ENCODE data around the gene FCER2.

Gene FCER2

DNA sequence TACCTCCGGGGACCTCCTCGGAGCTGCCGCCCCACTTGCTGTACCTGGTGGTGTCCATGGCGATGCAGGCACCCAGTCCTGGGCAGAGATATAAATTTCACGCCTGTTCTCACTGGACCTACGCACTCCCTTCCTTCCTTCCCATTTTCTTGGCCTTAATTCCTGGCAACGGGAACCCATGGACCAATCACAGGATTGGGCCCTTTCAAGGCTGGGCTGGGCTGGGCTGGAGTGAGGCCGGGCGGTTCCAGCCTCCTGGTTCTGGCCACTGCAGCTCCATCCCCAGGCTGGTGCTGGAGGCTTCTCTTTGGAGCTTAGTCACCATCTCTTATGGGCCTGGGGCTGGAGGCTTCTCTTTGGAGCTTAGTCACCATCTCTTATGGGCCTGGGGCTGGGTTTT lies 30.1 kb upstream of the FCER2 start, which contains the start of gene CLEC4G:
Gene CLEC4G, minus strand, starts transcription at position 66 of the 400 bp plus-strand sequence. Its CDS starts 8 bp downstream, at position 58.
- DNase-seq = no peak

DNA sequence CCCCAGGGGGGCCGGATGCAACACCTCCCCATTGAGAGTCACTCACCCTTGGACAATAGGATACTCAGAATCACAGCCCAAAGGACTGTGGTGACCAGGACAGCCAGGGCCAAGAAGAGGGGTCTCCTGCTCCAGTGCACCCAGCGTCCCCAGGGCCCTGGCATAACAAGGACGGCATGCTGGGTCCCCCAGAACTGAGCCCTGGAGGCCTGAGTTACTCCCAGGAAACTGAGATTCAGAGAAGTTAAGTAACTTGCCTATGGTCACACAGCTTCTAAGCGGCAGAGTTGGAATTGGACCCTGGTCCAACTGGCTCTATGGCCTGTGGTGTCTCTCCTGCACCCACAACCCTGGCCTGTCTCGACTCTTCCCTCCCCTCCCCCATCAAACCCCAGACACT lies 29.7 kb upstream of the FCER2 start:
- no peak for DNase-seq

GRCh38 chr19:7731218-7731595 lies 29.3 kb upstream of the FCER2 start:
- no peak for DNase-seq

DNA sequence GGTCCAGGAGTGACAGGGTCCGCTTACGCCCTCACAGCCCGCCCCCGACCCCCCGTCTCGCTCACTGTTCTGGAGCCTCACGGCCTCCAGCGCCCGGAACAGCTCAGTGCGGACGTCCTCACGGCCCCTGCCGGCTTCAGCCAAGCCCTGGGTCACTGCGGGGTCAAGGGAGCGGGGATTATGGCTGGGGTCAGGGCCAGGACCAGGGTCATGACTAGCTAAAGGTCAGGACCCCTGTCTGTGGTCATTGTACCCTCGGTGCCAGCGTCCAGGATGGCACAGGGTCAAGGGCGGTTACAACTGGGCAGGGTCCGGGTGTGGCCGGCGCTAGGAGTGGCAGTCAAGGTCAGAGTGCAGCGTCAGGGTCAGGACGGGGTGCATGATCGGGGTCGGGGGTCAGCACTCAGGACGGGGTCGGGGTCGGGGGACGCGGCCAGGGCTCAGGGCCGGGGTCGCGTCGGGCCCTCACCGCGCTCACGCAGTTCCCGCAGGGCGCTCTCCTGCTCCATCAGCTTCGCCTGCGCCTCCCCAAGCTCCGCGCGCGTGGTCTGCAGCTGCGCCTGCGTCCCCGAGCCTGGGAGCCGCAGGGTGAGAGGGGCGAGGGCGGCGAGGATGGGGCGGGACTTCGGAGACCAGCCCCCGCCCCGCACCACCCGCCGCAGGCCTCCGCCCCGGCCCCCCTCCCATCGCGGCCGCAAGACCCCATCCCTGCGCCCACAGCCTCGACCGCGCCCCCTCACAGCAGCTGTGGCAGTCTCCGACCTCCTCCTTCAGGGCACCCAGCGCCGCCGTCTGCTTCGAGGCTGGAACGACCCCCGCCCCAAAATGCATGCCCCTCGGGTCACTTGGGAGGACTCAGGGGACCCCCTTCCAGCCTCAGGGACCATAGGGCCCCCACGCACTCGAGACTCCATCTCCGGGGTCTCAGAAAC lies 28.6 kb upstream of the FCER2 start:
- DNase-seq = no peak

DNA sequence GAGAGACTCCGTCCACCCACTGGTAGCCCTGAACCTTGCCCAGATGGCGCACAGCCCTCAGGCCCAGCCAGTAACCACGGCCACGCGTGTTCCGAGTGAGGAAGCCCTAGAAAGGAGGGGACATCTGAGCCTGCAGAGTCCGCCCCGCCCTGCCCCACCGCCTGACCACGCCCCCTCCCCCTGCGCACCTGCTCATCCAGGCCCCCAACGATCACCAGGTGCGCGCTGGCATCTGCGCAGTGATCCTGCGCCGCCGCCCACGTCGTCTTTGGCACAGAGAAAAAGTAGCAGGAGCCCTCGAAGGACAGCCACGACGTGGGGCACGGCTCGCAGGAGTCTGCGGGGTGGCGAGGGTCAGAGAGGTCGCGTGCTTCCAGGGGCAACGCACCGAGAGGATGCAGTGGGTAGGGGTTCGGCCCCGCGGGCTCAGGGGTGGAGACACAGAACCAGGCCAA lies 27.9 kb upstream of the FCER2 start:
- DNase-seq = no peak

DNA sequence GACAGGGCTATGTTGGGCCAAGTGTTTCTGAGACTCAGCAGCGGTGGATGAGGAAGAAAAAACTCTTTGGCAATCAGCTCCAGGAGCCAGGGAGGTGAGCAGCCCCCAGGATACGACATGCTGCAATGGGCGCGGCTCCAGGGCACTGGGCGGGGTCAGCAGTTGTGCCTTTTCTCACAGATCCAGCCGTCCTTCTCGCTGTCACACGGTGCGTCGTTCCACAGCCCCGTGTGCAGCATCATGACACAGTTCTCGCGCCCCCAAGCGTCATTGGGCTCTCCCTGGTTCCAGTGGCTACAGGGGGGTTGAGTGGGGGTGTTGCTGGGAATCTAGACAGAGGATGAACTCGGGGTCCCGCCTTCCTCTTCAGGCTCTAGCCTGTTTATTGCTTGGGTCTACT lies 27.3 kb upstream of the FCER2 start:
- DNase-seq = no peak

GRCh38 chr19:7725791-7726190 lies 23.9 kb upstream of the FCER2 start:
- no peak for DNase-seq

DNA sequence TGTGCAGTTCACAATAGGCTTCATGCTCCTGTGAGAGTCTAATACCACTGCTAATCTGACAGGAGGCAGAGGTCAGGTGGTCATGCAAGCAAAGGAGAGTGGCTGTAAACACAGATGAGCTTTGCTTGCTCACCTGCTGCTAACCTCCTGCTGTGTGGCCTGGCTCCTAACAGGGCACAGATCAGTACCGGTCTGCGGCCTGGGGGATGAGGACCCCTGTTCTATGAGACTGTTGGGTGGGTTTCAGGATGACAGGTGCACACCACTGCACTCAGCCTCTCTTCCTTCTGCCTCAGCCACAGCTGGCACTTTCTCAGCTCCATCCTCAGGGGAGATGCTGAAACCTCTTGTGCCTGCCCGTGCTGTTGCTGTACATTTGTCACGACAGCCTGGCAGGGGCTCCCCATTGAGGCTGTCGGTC lies 20.3 kb upstream of the FCER2 start:
- DNase-seq = no peak

DNA sequence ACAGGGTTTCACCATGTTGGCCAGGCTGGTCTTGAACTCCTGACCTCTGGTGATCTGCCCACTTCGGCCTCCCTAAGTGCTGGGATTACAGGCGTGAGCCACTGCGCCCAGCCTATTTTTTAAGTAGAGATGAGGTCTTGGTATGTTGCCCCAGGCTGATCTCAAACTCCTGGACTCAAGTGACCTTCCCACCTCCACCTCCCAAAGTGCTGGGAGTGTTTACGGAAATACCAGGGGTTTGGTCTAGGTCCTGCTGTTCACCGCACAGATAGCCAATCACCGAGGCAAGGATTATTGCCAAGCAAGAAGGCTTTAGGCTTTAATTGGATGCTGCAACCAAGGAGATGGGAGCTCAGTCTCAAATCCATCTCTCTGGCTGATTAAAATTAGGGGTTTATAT lies 18.4 kb upstream of the FCER2 start:
- no peak for DNase-seq

DNA sequence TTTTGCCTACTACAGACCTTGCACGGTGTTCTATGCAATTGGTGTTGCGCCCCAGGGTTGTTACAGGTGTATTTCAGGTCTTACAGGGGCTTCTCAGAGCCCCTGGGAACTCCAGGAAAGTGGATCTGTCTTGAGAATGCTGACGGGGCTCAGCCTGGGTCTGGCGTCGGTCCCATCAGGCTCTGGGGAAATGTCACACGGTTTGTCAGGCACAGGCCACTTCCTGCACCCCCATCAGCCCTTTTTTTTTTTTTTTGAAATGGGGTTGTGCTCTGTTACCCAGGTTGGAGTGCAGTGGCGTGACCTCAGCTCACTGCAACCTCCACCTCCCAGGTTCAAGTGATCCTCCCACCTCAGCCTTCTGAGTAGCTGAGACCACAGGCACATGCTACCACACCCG lies 16.7 kb upstream of the FCER2 start:
- DNase-seq = no peak

- DNase-seq = no peak
Observed at GRCh38 chr19:7716762-7717161, 14.8 kb upstream of the FCER2 start.

GRCh38 chr19:7715671-7716070 lies 13.7 kb upstream of the FCER2 start:
- DNase-seq = no peak

DNA sequence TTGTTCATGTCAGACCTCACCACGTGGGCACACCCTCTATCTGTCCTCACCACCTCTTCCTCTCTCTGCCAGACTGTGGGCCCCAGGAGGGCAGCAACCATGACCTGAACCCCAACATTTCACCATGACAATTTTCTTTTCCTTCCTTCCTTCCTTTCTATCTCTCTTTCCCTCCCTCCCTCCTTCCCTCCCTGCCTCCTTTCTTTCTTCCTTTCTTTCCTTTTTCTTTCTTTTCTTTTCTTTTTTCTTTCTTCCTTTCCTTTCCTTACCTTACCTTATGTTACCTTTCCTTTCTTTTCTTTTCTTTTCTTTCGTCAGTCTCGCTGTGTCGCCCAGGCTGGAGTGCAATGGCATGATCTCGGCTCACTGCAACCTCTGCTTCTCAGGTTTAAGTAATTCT lies 8.7 kb upstream of the FCER2 start:
- DNase-seq = no peak

DNA sequence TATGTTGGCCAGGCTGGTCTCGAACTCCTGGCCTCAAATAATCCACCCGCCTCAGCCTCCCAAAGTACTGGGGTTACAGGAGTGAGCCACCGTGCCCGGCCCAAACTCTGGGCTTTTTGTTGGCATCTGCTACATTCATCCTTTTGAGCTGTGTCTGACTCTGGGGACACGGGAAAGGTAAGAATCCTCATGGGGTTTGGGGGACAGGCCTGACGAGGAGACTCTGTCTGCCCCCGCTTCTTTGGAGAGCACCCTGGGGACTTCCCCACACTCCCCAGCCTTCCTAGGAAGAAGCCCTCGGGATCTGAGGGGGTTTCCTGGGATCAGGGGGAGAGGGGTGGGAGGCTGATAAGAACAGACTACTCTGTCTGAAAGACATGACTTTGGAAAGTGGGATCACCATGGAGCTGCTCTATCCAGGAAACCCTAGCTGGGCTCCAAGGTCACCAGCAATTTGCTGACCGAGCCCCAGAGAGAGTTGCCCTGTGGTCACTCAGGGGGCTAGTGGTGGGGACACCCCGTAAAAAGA lies 8.1 kb upstream of the FCER2 start:
- no peak for DNase-seq

- DNase-seq = peak; percentile 59
Observed at GRCh38 chr19:7706955-7707456, 5.1 kb upstream of the FCER2 start.

GRCh38 chr19:7706188-7706954 lies 4.4 kb upstream of the FCER2 start:
- DNase-seq = peak; percentile 55

GRCh38 chr19:7705387-7706187 lies 3.7 kb upstream of the FCER2 start:
- peak; percentile 83 for DNase-seq

DNA sequence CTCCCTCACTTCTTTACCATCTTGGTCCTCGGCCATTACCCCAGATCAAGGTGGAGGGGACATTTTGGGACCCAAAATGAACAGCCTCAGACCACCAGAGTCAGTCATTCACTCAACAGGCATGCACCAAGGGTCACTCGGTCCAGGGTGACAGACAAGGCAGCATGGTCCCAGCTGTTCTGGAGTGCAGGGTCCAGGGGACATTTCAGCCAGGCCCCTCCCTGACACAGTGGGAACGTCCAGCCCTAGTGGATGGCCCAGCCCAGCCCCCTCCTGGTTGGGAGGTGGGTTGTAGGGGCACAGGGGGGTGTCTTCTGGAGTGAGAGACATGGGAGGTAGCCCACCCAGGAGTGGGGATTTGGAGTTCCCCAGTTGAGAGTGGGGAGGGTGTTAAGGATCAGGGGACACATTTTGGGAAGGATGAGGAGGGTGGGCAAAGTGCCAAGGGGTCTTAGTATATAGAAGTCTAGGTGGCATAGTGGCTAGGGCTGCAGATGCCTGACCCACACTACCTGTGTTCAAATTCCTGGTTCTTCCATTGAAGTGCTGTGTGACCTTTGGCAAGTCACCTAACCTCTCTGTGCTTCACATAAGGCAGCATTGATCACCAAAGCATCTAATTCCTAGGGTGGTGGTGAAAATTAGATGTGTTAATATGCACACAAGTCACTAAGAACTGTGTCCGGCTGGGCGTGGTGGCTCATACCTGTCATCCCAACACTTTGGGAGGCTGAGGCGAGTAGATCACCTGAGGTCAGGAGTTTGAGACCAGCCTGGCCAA lies 2.5 kb upstream of the FCER2 start:
- DNase-seq = no peak

GRCh38 chr19:7703332-7703731 lies 1.4 kb upstream of the FCER2 start:
- DNase-seq = no peak

- DNase-seq = peak; percentile 57
Observed at GRCh38 chr19:7701049-7701653, 780 bp downstream of the FCER2 start.
